Panc1 (cell line): ENCODE measurements around the gene LRBA.

Source experiments
- POLR2AphosphoS5 ChIP-seq: IDR thresholded peaks from 2 replicates; pipeline ENCODE4 v1.6.1; 2012; ENCODE audit warnings: mild to moderate bottlenecking, low read depth, low read length, moderate library complexity
- SIN3A ChIP-seq: IDR thresholded peaks from 2 replicates; pipeline ENCODE4 v1.6.1; 2012; ENCODE audit warnings: low read depth, mild to moderate bottlenecking, low read length, moderate library complexity, borderline replicate concordance; ENCODE audit not compliant: insufficient read depth
- TF ChIP-seq, protein P1 (sequence below), 2 experiments: IDR thresholded peaks; 2 replicates each; pipeline ENCODE4 v1.6.1; 2011 to 2012; ENCODE audit warnings: low read depth in 2 of 2, control low read depth in 1 of 2, low read length in 1 of 2, mild to moderate bottlenecking in 1 of 2, moderate library complexity in 1 of 2; ENCODE audit not compliant: insufficient read depth in 1 of 2
- TF ChIP-seq, protein P2 (sequence below): fragments of 450-650 bp; IDR thresholded peaks from 2 replicates; pipeline ENCODE4 v1.5.1; 2017; ENCODE audit warnings: mild to moderate bottlenecking

DNA sequence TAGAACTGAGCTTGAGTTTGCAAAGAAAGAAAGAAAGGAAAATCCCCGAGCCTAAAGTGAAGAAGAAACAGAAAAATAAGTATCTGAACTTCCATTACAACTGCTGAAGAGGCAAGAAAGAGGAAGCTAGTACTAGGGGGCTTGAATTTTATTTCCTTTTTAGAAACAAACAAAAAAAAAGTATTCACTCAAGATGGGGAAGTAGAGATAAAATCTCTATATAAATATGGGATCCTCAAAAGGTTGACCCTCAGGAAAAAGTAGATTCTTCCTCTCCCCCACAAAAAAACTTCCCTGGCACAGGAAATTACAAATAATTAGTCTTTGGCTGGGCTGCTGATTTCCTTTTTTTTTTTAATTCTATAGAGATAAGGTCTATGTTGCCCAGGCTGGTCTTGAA is 16.0 kb downstream of the LRBA start:
- TF ChIP-seq, protein P1, sequence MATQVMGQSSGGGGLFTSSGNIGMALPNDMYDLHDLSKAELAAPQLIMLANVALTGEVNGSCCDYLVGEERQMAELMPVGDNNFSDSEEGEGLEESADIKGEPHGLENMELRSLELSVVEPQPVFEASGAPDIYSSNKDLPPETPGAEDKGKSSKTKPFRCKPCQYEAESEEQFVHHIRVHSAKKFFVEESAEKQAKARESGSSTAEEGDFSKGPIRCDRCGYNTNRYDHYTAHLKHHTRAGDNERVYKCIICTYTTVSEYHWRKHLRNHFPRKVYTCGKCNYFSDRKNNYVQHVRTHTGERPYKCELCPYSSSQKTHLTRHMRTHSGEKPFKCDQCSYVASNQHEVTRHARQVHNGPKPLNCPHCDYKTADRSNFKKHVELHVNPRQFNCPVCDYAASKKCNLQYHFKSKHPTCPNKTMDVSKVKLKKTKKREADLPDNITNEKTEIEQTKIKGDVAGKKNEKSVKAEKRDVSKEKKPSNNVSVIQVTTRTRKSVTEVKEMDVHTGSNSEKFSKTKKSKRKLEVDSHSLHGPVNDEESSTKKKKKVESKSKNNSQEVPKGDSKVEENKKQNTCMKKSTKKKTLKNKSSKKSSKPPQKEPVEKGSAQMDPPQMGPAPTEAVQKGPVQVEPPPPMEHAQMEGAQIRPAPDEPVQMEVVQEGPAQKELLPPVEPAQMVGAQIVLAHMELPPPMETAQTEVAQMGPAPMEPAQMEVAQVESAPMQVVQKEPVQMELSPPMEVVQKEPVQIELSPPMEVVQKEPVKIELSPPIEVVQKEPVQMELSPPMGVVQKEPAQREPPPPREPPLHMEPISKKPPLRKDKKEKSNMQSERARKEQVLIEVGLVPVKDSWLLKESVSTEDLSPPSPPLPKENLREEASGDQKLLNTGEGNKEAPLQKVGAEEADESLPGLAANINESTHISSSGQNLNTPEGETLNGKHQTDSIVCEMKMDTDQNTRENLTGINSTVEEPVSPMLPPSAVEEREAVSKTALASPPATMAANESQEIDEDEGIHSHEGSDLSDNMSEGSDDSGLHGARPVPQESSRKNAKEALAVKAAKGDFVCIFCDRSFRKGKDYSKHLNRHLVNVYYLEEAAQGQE (IDR thresholded peaks at IDR 0.05; ENCODE audit: insufficient read depth in 1 of 2, low read depth in 2 of 2, low read length in 1 of 2): no peak
- TF ChIP-seq, protein P2, sequence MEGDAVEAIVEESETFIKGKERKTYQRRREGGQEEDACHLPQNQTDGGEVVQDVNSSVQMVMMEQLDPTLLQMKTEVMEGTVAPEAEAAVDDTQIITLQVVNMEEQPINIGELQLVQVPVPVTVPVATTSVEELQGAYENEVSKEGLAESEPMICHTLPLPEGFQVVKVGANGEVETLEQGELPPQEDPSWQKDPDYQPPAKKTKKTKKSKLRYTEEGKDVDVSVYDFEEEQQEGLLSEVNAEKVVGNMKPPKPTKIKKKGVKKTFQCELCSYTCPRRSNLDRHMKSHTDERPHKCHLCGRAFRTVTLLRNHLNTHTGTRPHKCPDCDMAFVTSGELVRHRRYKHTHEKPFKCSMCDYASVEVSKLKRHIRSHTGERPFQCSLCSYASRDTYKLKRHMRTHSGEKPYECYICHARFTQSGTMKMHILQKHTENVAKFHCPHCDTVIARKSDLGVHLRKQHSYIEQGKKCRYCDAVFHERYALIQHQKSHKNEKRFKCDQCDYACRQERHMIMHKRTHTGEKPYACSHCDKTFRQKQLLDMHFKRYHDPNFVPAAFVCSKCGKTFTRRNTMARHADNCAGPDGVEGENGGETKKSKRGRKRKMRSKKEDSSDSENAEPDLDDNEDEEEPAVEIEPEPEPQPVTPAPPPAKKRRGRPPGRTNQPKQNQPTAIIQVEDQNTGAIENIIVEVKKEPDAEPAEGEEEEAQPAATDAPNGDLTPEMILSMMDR: no peak
- TF ChIP-seq SIN3A: no peak
- TF ChIP-seq POLR2AphosphoS5: no peak
